ENCODE results near the gene SEMA5A. TPM values are rescaled to one million over a fixed set of nuclear protein-coding genes. Genes with fewer than 3 reads are reported as not detected.

Gene SEMA5A
- total RNA-seq, 1 donor from 2014 or later = 0.40 TPM

DNA sequence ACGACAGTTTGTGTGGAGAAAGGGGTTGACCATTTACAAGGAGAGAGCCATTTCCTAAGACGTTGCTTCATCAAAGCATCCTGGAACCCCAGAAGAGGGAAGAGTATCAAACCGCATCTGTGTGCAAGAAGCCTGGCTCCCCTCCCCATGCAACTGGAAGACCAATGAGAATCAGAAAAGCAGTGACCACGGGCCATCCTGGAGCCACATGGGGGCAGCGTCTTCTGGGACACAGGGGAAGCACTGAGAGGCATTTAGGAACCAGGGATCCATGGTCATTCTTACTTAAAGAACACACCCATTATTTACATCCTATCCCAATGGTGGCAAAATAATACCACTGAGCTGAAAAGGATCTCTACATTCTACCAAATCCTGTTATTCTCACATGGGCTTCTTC is 29.3 kb downstream of the SEMA5A start:
- no peak for DNase-seq (ENCODE audit: low read depth, low spot score)

DNA sequence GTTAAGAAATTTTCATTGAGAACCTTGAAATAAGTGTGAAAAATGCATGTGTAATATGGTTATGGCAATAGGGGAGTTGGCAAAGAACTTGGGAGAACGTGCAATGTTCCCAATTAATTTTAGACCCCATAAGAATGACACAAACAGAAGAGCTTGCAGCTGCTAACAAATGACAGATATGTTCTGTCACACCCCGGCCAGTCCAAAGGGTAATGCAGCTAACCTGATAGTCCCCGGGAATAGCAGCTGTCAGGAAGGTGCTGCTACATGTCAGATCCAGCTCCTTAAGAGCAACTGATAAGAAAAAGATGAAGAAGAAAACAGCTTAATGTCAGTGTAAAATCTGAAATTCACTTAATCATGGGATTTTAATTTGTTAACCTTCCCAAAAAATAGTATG is 30.4 kb downstream of the SEMA5A start:
- DNase-seq (ENCODE audit: low read depth, low spot score) = no peak

DNA sequence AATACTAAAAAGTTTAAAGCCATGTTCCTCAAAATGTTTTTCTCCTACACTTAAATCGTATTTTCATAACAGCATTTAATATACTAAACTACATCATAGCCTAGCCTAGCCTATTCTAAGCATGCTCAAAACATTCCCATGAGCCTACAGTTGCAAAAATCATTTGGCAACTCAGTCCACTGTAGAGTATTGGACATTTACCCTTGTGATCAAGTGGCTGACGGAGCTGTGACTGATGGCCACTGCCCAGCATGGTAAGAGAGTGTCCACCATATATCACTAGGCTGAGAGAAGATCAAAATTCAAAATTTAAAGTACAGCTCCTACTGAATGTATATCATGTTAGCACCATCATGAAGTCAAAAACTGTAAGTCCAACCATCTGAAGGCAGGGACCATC is 30.9 kb downstream of the SEMA5A start:
- DNase-seq (ENCODE audit: low read depth, low spot score) = no peak

DNA sequence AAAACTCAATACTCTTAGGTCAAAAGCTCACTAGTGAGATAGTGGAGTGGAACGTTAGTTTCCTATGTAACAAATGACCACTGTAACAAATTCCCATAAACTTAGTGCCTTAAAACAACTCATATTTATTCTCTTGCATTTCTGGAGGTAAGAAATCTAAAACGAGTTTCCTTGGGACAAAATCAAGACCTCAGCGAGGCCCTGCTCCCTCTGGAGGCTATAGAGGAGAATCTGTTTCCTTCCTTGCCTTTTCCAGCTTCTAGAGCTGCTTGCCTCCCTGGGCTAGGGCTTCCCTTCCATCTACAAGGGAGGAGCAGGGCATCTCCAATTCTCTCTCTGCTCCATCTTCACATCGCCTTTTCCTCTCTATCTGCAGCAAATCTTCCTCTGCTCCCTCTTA is 32.0 kb downstream of the SEMA5A start:
- no peak for DNase-seq (ENCODE audit: low read depth, low spot score)

DNA sequence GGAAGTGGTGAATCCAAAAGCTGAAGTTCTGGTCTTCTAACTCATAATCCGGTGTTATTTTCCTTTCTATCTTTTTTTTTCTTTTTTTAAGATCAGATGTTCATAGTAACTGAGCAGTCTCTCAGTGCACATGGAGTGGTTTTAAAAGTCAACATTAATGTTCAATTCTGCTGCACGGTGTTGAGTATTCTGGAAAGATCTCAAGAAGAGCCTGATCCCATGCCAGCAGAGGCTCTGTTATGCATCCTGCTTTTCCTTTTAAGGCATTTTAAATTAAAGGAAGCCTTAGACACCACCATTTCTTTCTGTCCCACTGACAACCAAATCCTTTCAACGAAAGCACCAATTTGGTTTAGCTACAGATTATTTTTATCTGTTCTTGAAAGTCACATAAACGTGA is 33.4 kb downstream of the SEMA5A start:
- DNase-seq (ENCODE audit: low read depth, low spot score) = no peak

DNA sequence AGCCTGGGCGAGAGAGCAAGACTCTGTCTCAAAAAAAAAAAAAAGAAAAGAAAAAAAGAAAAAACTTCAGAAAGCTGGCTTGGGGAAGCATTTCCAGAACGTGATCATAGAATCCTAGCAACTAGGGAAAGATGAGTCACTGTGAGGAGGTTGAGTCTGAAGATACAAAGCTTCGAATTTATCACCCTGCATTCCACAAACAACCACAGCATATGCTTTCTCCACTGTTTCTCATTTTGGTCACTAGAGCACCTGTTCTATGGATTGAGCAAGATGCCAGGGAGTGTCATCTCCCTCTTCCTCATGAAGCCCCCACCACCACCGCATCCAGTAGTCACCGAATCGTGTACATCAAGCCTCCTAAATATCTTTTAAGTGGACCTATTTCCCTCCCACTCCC is 37.9 kb downstream of the SEMA5A start:
- no peak for DNase-seq (ENCODE audit: low read depth, low spot score)

DNA sequence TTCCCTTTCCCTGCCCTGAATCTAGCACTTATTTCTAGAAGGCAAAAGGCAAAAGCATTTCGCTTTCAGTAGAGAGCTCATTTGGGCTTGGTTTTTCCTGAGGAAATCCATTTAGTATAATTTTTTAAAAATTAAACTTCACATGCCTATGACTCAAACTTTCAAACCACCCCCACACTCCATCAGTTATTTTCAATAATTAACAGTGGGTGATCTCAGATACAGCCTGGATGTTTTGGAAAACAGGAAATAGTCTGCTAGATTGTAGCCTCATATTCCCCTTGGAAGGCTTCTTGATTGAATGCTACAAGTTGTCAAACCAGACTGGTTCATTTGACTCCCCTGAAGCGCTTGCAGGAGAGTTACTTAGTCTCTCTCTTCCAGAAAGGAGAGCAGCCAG is 40.6 kb downstream of the SEMA5A start:
- no peak for DNase-seq (ENCODE audit: low read depth, low spot score)

DNA sequence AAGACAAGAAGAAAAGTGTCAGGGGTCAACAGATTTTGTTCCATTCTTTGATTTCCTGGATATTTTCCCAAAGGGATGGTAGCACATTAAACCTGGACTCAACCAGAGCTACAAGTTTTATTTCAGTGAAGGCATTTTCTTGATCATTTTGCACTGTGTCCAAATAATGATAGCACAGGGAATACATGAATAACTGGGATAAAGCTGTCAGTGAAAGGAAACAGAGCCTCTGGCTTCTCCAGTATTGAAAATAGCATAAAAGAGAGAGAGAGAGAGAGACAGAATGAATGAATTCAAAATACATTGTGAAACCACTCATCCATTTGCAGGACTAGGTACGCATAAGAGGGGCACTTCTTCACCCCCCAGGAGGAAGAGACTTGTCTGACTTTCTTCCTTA is 43.0 kb downstream of the SEMA5A start:
- no peak for DNase-seq (ENCODE audit: low read depth, low spot score)

DNA sequence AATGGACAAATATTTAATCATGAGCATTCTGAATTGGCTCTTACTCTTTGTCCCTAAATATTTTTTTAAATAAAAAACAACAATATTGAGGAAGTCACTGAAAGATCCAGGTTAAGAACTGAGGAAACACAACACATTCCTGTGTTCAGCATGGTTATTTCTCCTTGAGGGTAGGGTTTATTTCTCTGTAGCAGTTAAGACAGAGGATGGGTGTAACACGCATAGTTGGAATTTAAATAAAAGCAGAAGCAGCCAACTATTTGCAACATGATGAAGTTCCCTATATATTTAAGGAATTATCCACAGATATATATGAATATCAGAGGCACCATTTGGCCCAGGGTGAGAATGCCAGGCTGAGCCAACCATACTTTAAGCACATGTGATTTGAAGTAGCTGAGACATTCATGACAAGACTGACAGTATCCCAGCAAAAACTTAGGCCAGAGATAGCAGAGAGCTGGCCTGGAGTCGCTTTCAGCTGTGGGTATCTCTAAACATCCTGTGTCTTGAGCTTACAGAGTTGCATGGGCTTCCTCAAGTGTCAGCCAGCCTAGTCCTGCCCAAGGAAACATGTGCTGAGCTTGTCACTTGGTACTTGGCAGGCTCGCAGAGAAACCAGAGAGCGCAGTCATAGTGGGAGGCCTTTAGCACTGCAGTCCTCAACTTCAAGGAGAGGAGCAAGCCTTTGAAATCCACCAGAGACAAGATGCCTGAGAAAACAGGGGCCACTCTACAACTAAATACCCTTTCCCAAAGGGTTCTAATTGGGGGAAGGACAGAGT is 43.6 kb downstream of the SEMA5A start:
- DNase-seq (ENCODE audit: low read depth, low spot score) = no peak

DNA sequence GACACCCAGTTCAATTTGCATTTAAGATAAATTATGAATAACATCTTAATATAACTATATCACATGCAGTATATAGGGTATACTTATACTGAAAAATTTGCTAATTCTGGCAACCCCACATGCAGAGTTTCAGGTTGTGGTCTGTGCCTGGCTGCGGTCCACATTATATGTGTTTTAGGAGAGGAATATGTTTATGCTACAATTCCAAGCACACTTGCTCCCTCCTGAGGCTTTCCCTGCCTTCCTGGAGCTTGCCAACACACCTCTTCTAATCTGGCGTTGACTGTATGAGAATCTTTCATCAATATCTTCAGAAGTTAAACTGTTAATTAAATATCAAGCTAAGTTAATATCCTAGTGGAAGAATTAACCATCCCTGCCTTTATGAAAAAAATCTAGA is 45.2 kb downstream of the SEMA5A start:
- DNase-seq (ENCODE audit: low read depth, low spot score) = no peak

DNA sequence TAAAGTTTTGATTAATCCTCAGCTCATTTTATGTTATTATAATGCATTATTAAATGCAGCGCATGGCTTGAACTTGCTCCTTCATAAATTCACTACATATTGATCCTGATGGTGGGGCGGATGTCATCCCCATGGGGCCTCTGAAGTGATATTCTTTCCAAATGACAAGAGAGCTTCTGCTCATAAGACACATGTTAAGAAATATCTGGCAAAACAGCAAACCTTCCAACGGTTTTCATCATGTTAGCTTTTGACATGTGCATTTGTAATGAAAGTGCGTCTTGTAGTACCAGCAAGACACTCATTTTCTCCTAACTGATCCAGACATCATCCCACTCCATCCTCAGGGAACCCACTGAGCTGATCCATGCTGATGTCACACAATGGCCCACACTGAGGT is 45.7 kb downstream of the SEMA5A start:
- DNase-seq (ENCODE audit: low read depth, low spot score) = no peak

DNA sequence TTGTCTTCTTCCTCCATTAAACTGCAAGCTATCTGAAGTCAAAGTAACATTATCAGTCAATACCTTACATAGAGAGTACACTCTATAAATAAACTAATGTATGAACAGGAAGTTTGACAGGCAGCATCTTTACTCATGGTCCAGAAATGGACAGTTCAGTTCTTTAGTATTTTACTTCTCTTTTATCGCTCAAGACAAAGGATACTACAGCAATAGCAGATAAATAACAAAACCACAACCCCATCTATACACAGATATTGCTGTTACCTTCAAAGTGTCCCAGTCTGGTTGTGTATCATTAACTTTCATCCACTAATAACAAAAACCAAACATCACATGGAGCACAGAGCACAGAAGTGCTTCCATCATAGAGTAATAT is 46.4 kb downstream of the SEMA5A start:
- DNase-seq (ENCODE audit: low read depth, low spot score) = no peak

DNA sequence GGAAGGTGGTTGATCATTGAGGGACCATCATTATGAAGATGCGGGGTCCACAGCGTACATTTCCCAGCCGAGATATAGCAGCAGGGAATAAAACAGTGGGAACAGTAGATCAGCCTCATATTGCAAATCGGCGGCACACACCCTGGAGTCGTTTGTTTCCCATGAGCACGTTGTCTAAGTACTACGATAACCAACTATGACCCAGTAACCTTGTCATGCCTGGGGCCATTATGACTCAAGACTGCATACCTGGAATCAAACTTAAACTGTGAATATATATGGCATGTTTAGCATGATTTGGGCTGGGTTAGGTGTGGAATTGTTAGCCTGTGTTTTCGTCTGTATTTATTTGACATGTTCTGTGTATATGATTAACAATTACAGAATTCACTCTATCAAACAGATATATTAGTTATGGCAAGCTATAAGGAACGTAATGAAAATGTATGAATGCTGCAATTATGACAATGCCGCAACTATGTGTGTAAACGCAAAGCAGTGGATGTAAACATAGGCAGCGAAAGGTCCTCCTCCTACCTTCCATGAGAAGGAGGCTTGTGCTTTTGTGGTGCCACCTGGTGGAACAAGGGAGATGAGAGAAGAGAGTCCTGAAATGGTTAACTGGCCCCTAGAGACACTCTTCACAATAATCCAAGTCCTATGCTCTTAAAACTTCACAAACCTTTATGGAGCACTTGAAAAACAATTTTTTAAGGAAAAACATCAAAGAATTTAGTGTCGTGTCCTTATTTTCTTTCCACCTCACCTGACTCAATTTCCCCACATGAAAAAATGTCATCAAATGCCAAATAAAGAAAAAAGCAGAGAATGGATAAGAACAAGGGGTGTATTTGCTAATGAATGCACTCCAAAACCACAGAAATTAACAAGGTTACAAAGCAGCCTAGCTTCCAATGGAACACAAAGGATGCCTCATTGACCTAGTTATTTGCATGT is 47.1 kb downstream of the SEMA5A start:
- no peak for DNase-seq (ENCODE audit: low read depth, low spot score)

DNA sequence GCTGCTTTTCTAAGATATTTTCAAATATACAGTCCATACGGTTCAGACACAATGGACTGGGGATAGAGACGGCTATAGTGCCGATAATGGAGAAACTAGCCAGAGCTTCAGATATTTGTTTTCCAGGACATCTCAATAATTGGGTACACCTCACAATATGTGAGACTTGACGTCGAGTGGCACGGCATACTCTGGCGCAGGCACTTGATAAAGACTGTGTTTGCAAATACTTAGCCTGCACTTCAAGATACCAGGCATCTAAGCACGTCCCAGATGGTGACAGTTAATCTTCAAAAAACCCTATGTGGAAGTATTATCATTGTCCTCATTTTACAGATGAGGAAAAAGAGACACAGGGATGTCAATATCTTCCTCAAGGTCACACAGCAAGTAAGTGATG is 48.5 kb downstream of the SEMA5A start:
- DNase-seq (ENCODE audit: low read depth, low spot score) = no peak

DNA sequence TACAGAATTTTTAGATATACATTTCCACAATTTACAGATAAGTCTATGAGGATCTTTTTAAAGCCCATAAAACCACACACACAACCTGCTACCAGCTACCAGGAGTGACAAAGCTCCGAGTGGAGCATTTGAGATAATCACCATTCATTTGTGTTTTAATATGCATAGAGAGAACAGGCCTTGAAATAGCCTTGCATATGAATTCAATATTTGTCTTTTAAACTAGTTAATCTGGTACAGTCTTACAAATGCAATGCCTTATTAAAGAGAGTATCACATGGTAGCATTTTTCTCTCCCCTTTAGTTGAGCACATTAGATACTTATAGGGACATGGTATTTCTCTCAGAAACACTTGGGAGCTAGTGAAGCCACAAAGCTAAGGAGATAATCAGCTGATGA is 49.1 kb downstream of the SEMA5A start:
- DNase-seq (ENCODE audit: low read depth, low spot score) = no peak

DNA sequence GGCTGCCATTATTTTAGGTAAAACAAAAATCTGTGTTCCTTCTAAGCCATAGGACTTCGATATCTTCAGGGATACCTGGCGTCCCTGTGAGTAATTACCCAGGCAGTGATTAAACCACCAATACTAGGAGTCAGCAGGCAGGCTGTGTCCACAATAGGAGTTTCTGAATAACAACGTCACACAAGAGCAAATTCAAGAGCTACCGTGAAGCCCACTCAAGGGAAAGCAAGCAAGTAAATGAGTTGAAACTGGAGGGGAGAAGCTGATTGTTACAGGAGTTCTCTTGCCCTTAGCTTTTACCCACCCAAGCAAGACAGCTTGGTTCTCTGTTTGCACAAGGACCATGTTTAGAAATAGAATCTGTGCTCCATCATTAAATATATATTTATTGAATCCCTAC is 50.8 kb downstream of the SEMA5A start:
- DNase-seq (ENCODE audit: low read depth, low spot score) = no peak

DNA sequence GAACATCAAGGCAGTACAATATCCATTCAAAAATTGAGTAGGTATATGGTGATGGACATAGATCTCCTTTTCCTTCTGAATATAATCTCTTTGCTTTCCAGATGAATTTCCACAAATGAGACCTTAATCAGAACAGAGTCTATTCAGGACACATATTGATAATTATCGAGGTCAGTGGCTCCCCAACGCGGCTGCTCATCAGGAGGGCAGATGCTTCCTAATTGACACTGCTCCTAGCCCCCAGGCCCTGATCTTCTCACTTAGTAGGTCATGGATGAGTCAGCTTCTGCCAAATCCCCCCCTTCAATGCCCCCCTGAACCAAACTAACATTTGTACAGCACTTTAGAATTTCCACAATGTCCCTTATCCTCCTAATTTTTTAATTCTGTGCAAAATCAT is 51.6 kb downstream of the SEMA5A start:
- no peak for DNase-seq (ENCODE audit: low read depth, low spot score)

DNA sequence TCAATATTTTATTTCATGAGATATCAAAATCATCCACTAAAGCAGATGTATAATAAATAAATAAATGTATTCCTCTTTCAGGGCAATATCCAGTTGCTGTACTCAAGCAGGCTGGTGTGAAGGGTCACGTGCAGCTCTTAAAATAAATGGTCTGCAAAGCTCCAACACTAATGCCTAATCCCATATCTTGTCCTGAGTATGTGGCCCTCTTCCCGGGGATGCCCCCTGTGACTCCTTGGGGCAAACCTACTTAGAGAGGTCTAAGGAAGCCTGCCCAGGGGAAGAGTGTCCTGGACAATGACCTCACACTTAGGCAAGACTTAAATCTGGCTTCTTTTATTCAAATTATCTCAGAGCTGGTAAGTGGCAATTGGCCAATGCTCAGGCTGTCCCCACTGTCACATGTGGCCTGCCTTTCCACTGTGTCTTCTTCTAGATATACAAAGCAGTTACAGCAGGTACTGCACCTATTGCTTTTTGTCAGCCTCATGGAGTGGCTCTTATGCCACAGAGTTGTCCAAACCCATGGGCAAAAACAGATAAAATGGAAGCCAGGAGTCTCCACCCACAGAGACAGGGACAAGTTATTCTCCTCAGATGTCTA is 55.3 kb downstream of the SEMA5A start:
- DNase-seq (ENCODE audit: low read depth, low spot score) = no peak

DNA sequence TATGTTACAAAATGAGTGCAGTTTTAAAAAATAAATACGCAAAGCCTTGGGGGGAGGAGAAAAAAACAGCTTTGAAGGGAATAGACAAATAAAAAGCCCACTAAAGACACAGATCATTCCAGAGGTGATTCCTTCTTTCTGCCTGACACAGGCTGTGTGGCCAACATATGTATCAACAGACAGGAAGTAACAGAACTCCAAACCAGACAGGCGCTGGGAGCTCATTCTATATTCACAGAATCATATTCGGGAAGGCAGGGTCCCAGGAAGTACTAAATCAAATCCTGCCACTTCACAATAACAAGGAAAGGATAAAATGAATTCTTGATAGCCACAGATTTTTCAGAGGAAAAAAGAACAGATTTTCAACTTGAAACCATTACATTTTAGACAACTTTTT is 62.1 kb downstream of the SEMA5A start:
- DNase-seq (ENCODE audit: low read depth, low spot score) = no peak

DNA sequence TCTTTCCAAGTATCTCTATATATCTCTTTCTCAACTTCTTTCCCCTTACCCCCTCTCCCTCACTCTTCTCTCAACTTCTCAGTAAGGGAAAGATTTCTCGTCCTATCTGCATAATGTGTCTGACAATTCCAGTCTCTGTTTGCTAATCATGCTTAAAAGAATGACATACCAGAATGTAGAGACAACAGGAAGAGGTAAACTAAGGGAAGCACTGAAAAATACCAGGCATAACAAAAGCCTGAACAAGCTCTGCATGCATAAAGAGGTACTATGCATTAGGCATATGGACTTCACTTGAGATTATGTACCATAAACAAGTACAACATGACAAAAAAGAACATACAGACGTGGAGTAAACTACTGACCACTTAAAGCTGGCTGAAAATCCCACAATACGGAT is 62.6 kb downstream of the SEMA5A start:
- DNase-seq (ENCODE audit: low read depth, low spot score) = no peak

DNA sequence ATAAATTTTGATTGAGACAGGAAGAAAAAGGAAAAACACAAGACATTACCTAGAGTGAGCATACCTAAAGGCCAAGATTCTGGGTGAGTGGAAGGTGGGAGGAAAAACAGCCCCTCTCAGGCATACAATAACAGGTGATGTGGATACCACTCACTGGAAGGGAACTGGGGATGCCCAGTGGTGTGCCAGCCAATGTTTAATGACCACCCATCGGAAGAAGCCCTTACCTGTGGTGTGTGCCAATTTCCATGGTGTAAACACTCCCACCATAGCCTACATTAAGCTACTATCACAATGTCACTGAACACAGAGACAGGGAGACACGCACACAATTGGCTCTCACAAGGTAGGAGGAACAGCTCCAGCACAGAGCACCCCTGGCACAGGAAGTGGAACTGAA is 63.5 kb downstream of the SEMA5A start:
- DNase-seq (ENCODE audit: low read depth, low spot score) = no peak

DNA sequence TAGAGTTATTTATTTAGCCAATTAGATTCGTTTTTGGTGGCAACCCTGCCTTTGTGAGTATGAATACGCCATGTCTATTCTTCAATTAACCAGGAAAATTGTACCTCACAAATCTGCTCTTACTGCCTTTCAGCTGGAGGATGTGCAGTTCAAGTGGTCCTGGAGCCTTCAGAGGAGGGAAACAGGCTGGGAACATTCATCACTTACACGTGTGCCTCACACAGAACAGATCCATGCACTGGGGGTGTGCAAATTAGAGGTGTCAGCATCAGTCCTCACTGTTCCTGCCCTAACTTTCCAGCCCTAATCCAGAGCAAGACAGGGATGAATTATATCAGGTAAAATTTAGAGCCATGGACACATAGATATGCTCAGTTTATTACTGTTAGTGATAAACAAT is 65.4 kb downstream of the SEMA5A start:
- DNase-seq (ENCODE audit: low read depth, low spot score) = no peak
